Activated gamma-delta T cell treated with Interleukin-2 at 50 U/mL for 16 hours (primary cell): ENCODE data around the gene ANXA4.
A peak's percentile ranks its signal among the peaks of the same experiment; 100 is the strongest.
"Not testable (repeated sequence)": the region's sequence is repeated elsewhere in the genome, so short reads cannot be mapped to it uniquely, and the experiment has no call there.

Experiments used
- DNase-seq: peaks from one replicate; pipeline ENCODE4 v3.0.0-alpha.2; 2020

Gene ANXA4

GRCh38 chr2:69815717-69816116 lies 73.8 kb downstream of the ANXA4 start:
- no peak for DNase-seq

- peak; percentile 74 for DNase-seq
Observed at GRCh38 chr2:69816923-69817542, 75.1 kb downstream of the ANXA4 start.

GRCh38 chr2:69817729-69818501 lies 76.0 kb downstream of the ANXA4 start:
- DNase-seq, result no peak

GRCh38 chr2:69827796-69828540 lies 86.0 kb downstream of the ANXA4 start:
- no peak for DNase-seq

GRCh38 chr2:69828938-69829255 lies 87.0 kb downstream of the ANXA4 start:
- DNase-seq, result no peak

GRCh38 chr2:69829256-69830044 lies 87.5 kb downstream of the ANXA4 start, which contains the start of gene GMCL1:
Gene GMCL1 (plus strand): TSS chr2:69829660. CDS start chr2:69829893, 233 bp downstream.
- peak; percentile 99 for DNase-seq

GRCh38 chr2:69830045-69830905 lies 88.3 kb downstream of the ANXA4 start:
- peak; percentile 45 for DNase-seq

- DNase-seq, result not testable (repeated sequence)
Observed at GRCh38 chr2:69830906-69831241, 88.9 kb downstream of the ANXA4 start.

- no peak for DNase-seq
Observed at GRCh38 chr2:69831354-69831905, 89.5 kb downstream of the ANXA4 start.

GRCh38 chr2:69833752-69834151 lies 91.8 kb downstream of the ANXA4 start:
- DNase-seq, result no peak

GRCh38 chr2:69835666-69836065 lies 93.7 kb downstream of the ANXA4 start:
- no peak for DNase-seq

- no peak for DNase-seq
Observed at GRCh38 chr2:69836316-69836715, 94.4 kb downstream of the ANXA4 start.

- no peak for DNase-seq
Observed at GRCh38 chr2:69837533-69837932, 95.6 kb downstream of the ANXA4 start.

- no peak for DNase-seq
Observed at GRCh38 chr2:69843993-69844392, 102.1 kb downstream of the ANXA4 start.

- no peak for DNase-seq
Observed at GRCh38 chr2:69844560-69844959, 102.6 kb downstream of the ANXA4 start.

- no peak for DNase-seq
Observed at GRCh38 chr2:69846182-69847067, 104.5 kb downstream of the ANXA4 start.

GRCh38 chr2:69847068-69847828 lies 105.3 kb downstream of the ANXA4 start:
- no peak for DNase-seq

- no peak for DNase-seq
Observed at GRCh38 chr2:69848186-69848790, 106.4 kb downstream of the ANXA4 start.

GRCh38 chr2:69858261-69858660 lies 116.3 kb downstream of the ANXA4 start:
- no peak for DNase-seq

- DNase-seq, result no peak
Observed at GRCh38 chr2:69863298-69863697, 121.4 kb downstream of the ANXA4 start.
